ENCODE measurements around the gene IP6K1. TPM values are rescaled to one million over a fixed set of nuclear protein-coding genes. Genes with fewer than 3 reads are reported as not detected.

IP6K1 gene
- total and polyA plus RNA-seq, 11 donors: 8.9 to 36.6 (median 20.4) TPM

GRCh38 chr3:49705390-49705960 is 80.9 kb downstream of the IP6K1 start:
- no peak for ATAC-seq
- Histone ChIP-seq H3K27me3 (no peaks in the 10 kb centered on the region), H3K4me1 (peaks cover 0 to 4% (median 0%) of the 10 kb centered on the region in 12 donors), H3K4me3 (no peak overlapping the region), H3K9me3 (no peaks in the 10 kb centered on the region), H3K27ac (no peak overlapping the region), H3K36me3 (peaks cover 0 to 71% (median 48%) of the 10 kb centered on the region in 9 donors)
- no peak for TF ChIP-seq CTCF (IDR thresholded peaks at IDR 0.05)
- TF ChIP-seq POLR2A (IDR thresholded peaks at IDR 0.05): no peak
- 94 to 95% (median 94%) methylated on average over 15 to 17 of the region's 17 CpGs for WGBS, 4 donors
- intact Hi-C loops (cut with DNase I): loop anchor here in 5 of 10 donors (2.0 to 10.0 kb wide), 7 partner anchors 132 to 209 kb away; partner anchors contain the start of gene MST1R (in 1 of the 5)
- no peak for DNase-seq

- TF ChIP-seq POLR2A (IDR thresholded peaks at IDR 0.05) (no peak), CTCF (IDR thresholded peaks at IDR 0.05) (no peak)
Observed at GRCh38 chr3:49704629-49705028, 81.7 kb downstream of the IP6K1 start.

GRCh38 chr3:49703956-49704355 is 82.4 kb downstream of the IP6K1 start:
- no peak for DNase-seq
- peaks cover 0 to 85% (median 55%) of the 10 kb centered on the region in 9 donors for H3K36me3 ChIP-seq

More at GRCh38 chr3:49704629-49705028, 81.7 kb downstream of the IP6K1 start:
- Histone ChIP-seq H3K36me3 (peaks cover 0 to 79% (median 51%) of the 10 kb centered on the region in 9 donors), H3K4me1 (peaks cover 0 to 10% (median 0%) of the 10 kb centered on the region in 12 donors), H3K9me3 (no peaks in the 10 kb centered on the region), H3K27me3 (no peaks in the 10 kb centered on the region), H3K27ac (no peak overlapping the region), H3K4me3 (no peak overlapping the region)
- intact Hi-C loops (cut with DNase I): loop anchor here in 7 of 10 donors (2.0 to 10.0 kb wide), 9 partner anchors 133 to 210 kb away; partner anchors contain the start of gene MST1R (in 2 of the 7)
- ATAC-seq (no peak), DNase-seq (no peak)
- WGBS, 4 donors: 94 to 97% (median 96%) methylated on average over 5 to 8 of the region's 8 CpGs

More at GRCh38 chr3:49703956-49704355, 82.4 kb downstream of the IP6K1 start:
- Histone ChIP-seq H3K4me3 (no peak overlapping the region), H3K9me3 (no peaks in the 10 kb centered on the region), H3K27ac (no peak overlapping the region), H3K27me3 (no peaks in the 10 kb centered on the region), H3K4me1 (peaks cover 0 to 16% (median 2%) of the 10 kb centered on the region in 12 donors)
- intact Hi-C loops (cut with DNase I): loop anchor here in 7 of 10 donors (2.0 to 10.0 kb wide), 10 partner anchors 133 to 211 kb away; partner anchors contain the start of gene MST1R (in 2 of the 7)
- 88 to 91% (median 89%) methylated on average over 7 of the region's 7 CpGs for WGBS, 4 donors
- no peak for ATAC-seq
- no peak for TF ChIP-seq POLR2A (IDR thresholded peaks at IDR 0.05)
- no peak for TF ChIP-seq CTCF (IDR thresholded peaks at IDR 0.05)
